Neural progenitor cell (in vitro differentiated cells): Measurements from ENCODE around the gene OCEL1. TPM values are rescaled to one million over a fixed set of nuclear protein-coding genes. Genes with fewer than 3 reads are reported as not detected.

Experiments used
- DNase-seq: peaks from one replicate; pipeline ENCODE4 v3.0.0-alpha.2; 2016; ENCODE audit warnings: low spot score
- H2AFZ ChIP-seq: fragments of 200-600 bp; sonication (generic); replicated peaks from 2 replicates; pipeline ENCODE4 v1.6.1; 2016; ENCODE audit warnings: antibody characterized with exemption
- H3F3A ChIP-seq: fragments of 200-600 bp; sonication (generic); 2 replicates; pipeline ENCODE4 v1.6.1; 2016; ENCODE audit warnings: antibody characterized with exemption, low read depth
- H3K27ac ChIP-seq: fragments of 200-600 bp; sonication (generic); 2 replicates; pipeline ENCODE4 v1.5.1; 2016; ENCODE audit warnings: mild to moderate bottlenecking
- H3K27me3 ChIP-seq: fragments of 200-600 bp; sonication (generic); 2 replicates; pipeline ENCODE4 v1.6.1; 2016; ENCODE audit warnings: mild to moderate bottlenecking, moderate library complexity
- H3K36me3 ChIP-seq: fragments of 200-600 bp; sonication (generic); 2 replicates; pipeline ENCODE4 v1.5.1; 2016
- H3K4me1 ChIP-seq: fragments of 200-600 bp; sonication (generic); 2 replicates; pipeline ENCODE4 v1.6.1; 2016; ENCODE audit warnings: mixed run types
- H3K4me2 ChIP-seq: fragments of 200-600 bp; sonication (generic); 2 replicates; pipeline ENCODE4 v1.6.1; 2016
- H3K4me3 ChIP-seq: fragments of 200-600 bp; sonication (generic); 2 replicates; pipeline ENCODE4 v1.5.1; 2016
- H3K79me2 ChIP-seq: fragments of 200-600 bp; sonication (generic); 2 replicates; pipeline ENCODE4 v1.6.1; 2016; ENCODE audit warnings: low read depth
- H3K9ac ChIP-seq: fragments of 200-600 bp; sonication (generic); 2 replicates; pipeline ENCODE4 v1.6.1; 2016
- H3K9me3 ChIP-seq: fragments of 200-600 bp; sonication (generic); 2 replicates; pipeline ENCODE4 v1.5.1; 2016; ENCODE audit warnings: low read depth
- H4K20me1 ChIP-seq: fragments of 200-600 bp; sonication (generic); 2 replicates; pipeline ENCODE4 v1.6.1; 2016; ENCODE audit warnings: low read depth
- H3K27ac Mint-ChIP-seq: 3 replicates; pipeline ENCODE4 v1.8.0; 2021; ENCODE audit warnings: mixed read lengths
- H3K27me3 Mint-ChIP-seq: 2 replicates; pipeline ENCODE4 v1.8.0; 2022; ENCODE audit warnings: low read depth, mild to moderate bottlenecking, inconsistent platforms, moderate library complexity, mixed read lengths; ENCODE audit not compliant: insufficient read depth
- H3K36me3 Mint-ChIP-seq: 3 replicates; pipeline ENCODE4 v1.8.0; 2021; ENCODE audit warnings: mixed read lengths
- H3K4me1 Mint-ChIP-seq: 3 replicates; pipeline ENCODE4 v1.8.0; 2021; ENCODE audit warnings: mixed read lengths
- H3K4me3 Mint-ChIP-seq: 3 replicates; pipeline ENCODE4 v1.8.0; 2021; ENCODE audit warnings: mild to moderate bottlenecking, moderate library complexity, mixed read lengths
- H3K9me3 Mint-ChIP-seq: 3 replicates; pipeline ENCODE4 v1.8.0; 2020; ENCODE audit warnings: mixed read lengths
- CTCF ChIP-seq: fragments of 200-600 bp; sonication (generic); IDR thresholded peaks from 2 replicates; pipeline ENCODE4 v1.5.1; 2017; ENCODE audit warnings: antibody characterized with exemption, mild to moderate bottlenecking
- EZH2 ChIP-seq: fragments of 200-600 bp; sonication (generic); IDR thresholded peaks from 2 replicates; pipeline ENCODE4 v1.6.1; 2017; ENCODE audit warnings: antibody characterized with exemption, mild to moderate bottlenecking, moderate library complexity
- EZH2phosphoT487 ChIP-seq: fragments of 200-600 bp; sonication (generic); IDR thresholded peaks from 2 replicates; pipeline ENCODE4 v1.6.1; 2017; ENCODE audit warnings: antibody characterized with exemption
- total RNA-seq: library from RNA; depleted of rRNA; stranded (reverse); fragments of >200 nt; gene quantifications from 2 replicates; pipeline ENCODE4 v1.2.3, GENCODE V29; 2015; ENCODE audit warnings: low replicate concordance

OCEL1 gene
- total RNA-seq, 1 donor from 2014 or later, result 4.6 TPM

GRCh38 chr19:17227798-17228367 lies 1.9 kb downstream of the OCEL1 start:
- H3K4me1 Mint-ChIP-seq, result peaks cover 6% of the 10 kb centered on the region
- Histone ChIP-seq H3K9me3 (no peaks in the 10 kb centered on the region), H3K4me3 (no peak overlapping the region), H3F3A (peaks cover 38% of the 10 kb centered on the region), H3K36me3 (no peaks in the 10 kb centered on the region), H3K4me1 (peaks cover 3% of the 10 kb centered on the region), H3K27ac (no peak overlapping the region), H3K79me2 (peaks cover 4% of the 10 kb centered on the region), H4K20me1 (peaks cover 8% of the 10 kb centered on the region), H3K9ac (no peak overlapping the region), H3K4me2 (peak overlapping the region; percentile 22), H3K27me3 (no peaks in the 10 kb centered on the region), H2AFZ (no peak overlapping the region)
- H3K27me3 Mint-ChIP-seq, result peaks cover 10% of the 10 kb centered on the region
- no peak for DNase-seq
- peak overlapping the region; percentile 89 for H3K4me3 Mint-ChIP-seq
- peaks cover 10% of the 10 kb centered on the region for H3K36me3 Mint-ChIP-seq
- H3K9me3 Mint-ChIP-seq, result no peaks in the 10 kb centered on the region
- TF ChIP-seq EZH2, result no peak
- no peak for TF ChIP-seq CTCF
- TF ChIP-seq EZH2phosphoT487, result no peak
- H3K27ac Mint-ChIP-seq, result no peak overlapping the region

- DNase-seq, result no peak
- Histone ChIP-seq H4K20me1 (peaks cover 24% of the 10 kb centered on the region), H3K4me2 (no peak overlapping the region), H3K9ac (no peak overlapping the region), H3K79me2 (peaks cover 24% of the 10 kb centered on the region), H3K36me3 (no peaks in the 10 kb centered on the region), H3K4me1 (peaks cover 10% of the 10 kb centered on the region), H3K4me3 (no peak overlapping the region), H3K27me3 (no peaks in the 10 kb centered on the region), H2AFZ (no peak overlapping the region), H3K9me3 (no peaks in the 10 kb centered on the region), H3F3A (peaks cover 46% of the 10 kb centered on the region), H3K27ac (no peak overlapping the region)
- Mint-ChIP-seq H3K27ac (no peak overlapping the region), H3K4me3 (no peak overlapping the region), H3K36me3 (peaks cover 15% of the 10 kb centered on the region), H3K4me1 (peaks cover 9% of the 10 kb centered on the region), H3K9me3 (no peaks in the 10 kb centered on the region), H3K27me3 (peaks cover 13% of the 10 kb centered on the region)
- TF ChIP-seq EZH2phosphoT487, result no peak
- no peak for TF ChIP-seq EZH2
- no peak for TF ChIP-seq CTCF
These were observed 3.9 kb downstream of the OCEL1 start for GRCh38 chr19:17229890-17230289.

- H3K36me3 Mint-ChIP-seq, result peaks cover 15% of the 10 kb centered on the region
- H3K27me3 Mint-ChIP-seq, result peaks cover 10% of the 10 kb centered on the region
These were observed 6.2 kb downstream of the OCEL1 start for GRCh38 chr19:17232258-17232657.

More at GRCh38 chr19:17232258-17232657, 6.2 kb downstream of the OCEL1 start:
- no peak overlapping the region for H3K9ac ChIP-seq
- Mint-ChIP-seq H3K9me3 (no peaks in the 10 kb centered on the region), H3K4me3 (no peak overlapping the region), H3K27ac (no peak overlapping the region), H3K4me1 (peaks cover 11% of the 10 kb centered on the region)
- no peaks in the 10 kb centered on the region for H3K27me3 ChIP-seq
- no peak overlapping the region for H3K27ac ChIP-seq
- peaks cover 49% of the 10 kb centered on the region for H3F3A ChIP-seq
- no peaks in the 10 kb centered on the region for H3K9me3 ChIP-seq
- H4K20me1 ChIP-seq, result peaks cover 30% of the 10 kb centered on the region
- H3K4me3 ChIP-seq, result no peak overlapping the region
- peaks cover 36% of the 10 kb centered on the region for H3K79me2 ChIP-seq
- peaks cover 20% of the 10 kb centered on the region for H3K4me1 ChIP-seq
- no peaks in the 10 kb centered on the region for H3K36me3 ChIP-seq
- DNase-seq, result no peak
- no peak overlapping the region for H2AFZ ChIP-seq
- H3K4me2 ChIP-seq, result no peak overlapping the region
- TF ChIP-seq CTCF (no peak), EZH2phosphoT487 (no peak), EZH2 (no peak)
